ENCODE results near the gene ALOX15. TPM values are rescaled to one million over a fixed set of nuclear protein-coding genes. Genes with fewer than 3 reads are reported as not detected.

Gene ALOX15
- total RNA-seq, 1 experiment from 2014 or later = 1.8 TPM

- Histone ChIP-seq H2AFZ (no peak overlapping the region), H3K9me2 (ENCODE audit: insufficient read depth) (no peaks in the 10 kb centered on the region), H3K9me3 (ENCODE audit: insufficient read depth, low read depth) (no peaks in the 10 kb centered on the region), H4K20me1 (ENCODE audit: insufficient read depth) (no peaks in the 10 kb centered on the region), H3K4me2 (no peak overlapping the region), H3K4me3 (no peak overlapping the region), H3K4me1 (replicated peaks; ENCODE audit: insufficient read depth) (no peaks in the 10 kb centered on the region), H3K27ac (no peak overlapping the region), H3K79me2 (ENCODE audit: low read depth) (no peaks in the 10 kb centered on the region), H3K27me3 (ENCODE audit: insufficient read depth, low read depth) (peaks cover 80% of the 10 kb centered on the region), H3F3A (ENCODE audit: insufficient read depth, low read depth) (no peaks in the 10 kb centered on the region), H3K36me3 (ENCODE audit: low read depth) (no peaks in the 10 kb centered on the region)
- ChIA-PET CTCF (no interaction called here), POLR2A (ENCODE audit: unreplicated experiment) (no interaction called here)
- no peak for TF ChIP-seq CTCF (conservative IDR thresholded peaks at IDR 0.05)
- no peak for TF ChIP-seq EZH2 (IDR thresholded peaks at IDR 0.05; ENCODE audit: low read depth)
- BruUV-seq (replicated peaks) = no TSS peak
- no peak for DNase-seq
- intact Hi-C loops (cut with micrococcal nuclease; ENCODE audit: unreplicated experiment) = no loop called here
These were observed 53.1 kb downstream of the ALOX15 start for GRCh38 chr17:4588391-4588790.

- DNase-seq = no peak
- Histone ChIP-seq H3K36me3 (ENCODE audit: low read depth) (no peaks in the 10 kb centered on the region), H3K4me2 (no peak overlapping the region), H4K20me1 (ENCODE audit: insufficient read depth) (no peaks in the 10 kb centered on the region), H3K27ac (no peak overlapping the region), H3K9me3 (ENCODE audit: insufficient read depth, low read depth) (no peaks in the 10 kb centered on the region), H2AFZ (no peak overlapping the region), H3K4me1 (replicated peaks; ENCODE audit: insufficient read depth) (no peaks in the 10 kb centered on the region), H3K9me2 (ENCODE audit: insufficient read depth) (no peaks in the 10 kb centered on the region), H3K27me3 (ENCODE audit: insufficient read depth, low read depth) (peaks cover 84% of the 10 kb centered on the region), H3F3A (ENCODE audit: insufficient read depth, low read depth) (no peaks in the 10 kb centered on the region), H3K79me2 (ENCODE audit: low read depth) (no peaks in the 10 kb centered on the region), H3K4me3 (no peak overlapping the region)
- CTCF ChIA-PET = no interaction called here
- POLR2A ChIA-PET (ENCODE audit: unreplicated experiment) = no interaction called here
- TF ChIP-seq EZH2 (IDR thresholded peaks at IDR 0.05; ENCODE audit: low read depth) (no peak), CTCF (conservative IDR thresholded peaks at IDR 0.05) (no peak)
- BruUV-seq (replicated peaks) = no TSS peak
- intact Hi-C loops (cut with micrococcal nuclease; ENCODE audit: unreplicated experiment) = no loop called here
These were observed 53.7 kb downstream of the ALOX15 start for GRCh38 chr17:4587803-4588202.

GRCh38 chr17:4587195-4587594, 54.3 kb downstream of the ALOX15 start:
- Histone ChIP-seq H4K20me1 (ENCODE audit: insufficient read depth) (no peaks in the 10 kb centered on the region), H3K4me3 (no peak overlapping the region), H3K36me3 (ENCODE audit: low read depth) (no peaks in the 10 kb centered on the region), H3K9me3 (ENCODE audit: insufficient read depth, low read depth) (no peaks in the 10 kb centered on the region), H3K27me3 (ENCODE audit: insufficient read depth, low read depth) (peaks cover 84% of the 10 kb centered on the region), H3K79me2 (ENCODE audit: low read depth) (no peaks in the 10 kb centered on the region), H3K27ac (no peak overlapping the region), H3F3A (ENCODE audit: insufficient read depth, low read depth) (no peaks in the 10 kb centered on the region), H2AFZ (no peak overlapping the region), H3K9me2 (ENCODE audit: insufficient read depth) (no peaks in the 10 kb centered on the region), H3K4me2 (no peak overlapping the region), H3K4me1 (replicated peaks; ENCODE audit: insufficient read depth) (no peaks in the 10 kb centered on the region)
- no TSS peak for BruUV-seq (replicated peaks)
- POLR2A ChIA-PET (ENCODE audit: unreplicated experiment) = no interaction called here
- DNase-seq = no peak
- TF ChIP-seq EZH2 (IDR thresholded peaks at IDR 0.05; ENCODE audit: low read depth) (no peak), CTCF (conservative IDR thresholded peaks at IDR 0.05) (no peak)
- intact Hi-C loops (cut with micrococcal nuclease; ENCODE audit: unreplicated experiment) = no loop called here
- CTCF ChIA-PET = interaction anchor here (0.6 kb wide), 1 partner anchor 203 kb away, joined by 10 read pairs; no protein-coding TSS in a partner anchor

All from PC-9 (cell line).